ENCODE measurements around the gene PPIH. TPM values are rescaled to one million over a fixed set of nuclear protein-coding genes. Genes with fewer than 3 reads are reported as not detected.
A peak's percentile ranks its signal among the peaks of the same experiment; 100 is the strongest.
"Not testable (repeated sequence)": the region's sequence is repeated elsewhere in the genome, so short reads cannot be mapped to it uniquely, and the experiment has no call there.

PPIH gene
- total RNA-seq: 10 to 100 TPM; 26.7 to 87.0 (median 59.4) TPM

- peaks cover 12 to 19% of the 10 kb centered on the region in 2 donors for H3K4me1 ChIP-seq (replicated peaks in 1 of 2)
- ATAC-seq (replicated peaks in 6 of 8): peak; percentile 98 to 100 (median 99)
- peak within 1 kb of the TSS; percentile 63 to 86 (median 70) for H3K4me3 ChIP-seq
- peak within 1 kb of the TSS; percentile 91 to 96 for H3K27ac ChIP-seq
- WGBS, 10 experiments: 0 to 10% (median 2%) methylated on average over 1 to 30 of the region's 53 CpGs
- in situ Hi-C loops (cut with MboI; ENCODE audit: low pct_unique_long_range_greater_than_20kb in 2 of 9, low sequenced_read_pairs in 9 of 9, unreplicated experiment in 9 of 9): loop anchor here in 1 of 9 experiments (25.0 kb wide), 1 partner anchor 321 kb away; the partner anchor contains the start of gene FOXJ3
Measured at GRCh38 chr1:42657981-42658876, at the start of gene PPIH. PPIH (plus strand) TSS chr1:42658423; CDS start chr1:42658447, 24 bp downstream.

DNA sequence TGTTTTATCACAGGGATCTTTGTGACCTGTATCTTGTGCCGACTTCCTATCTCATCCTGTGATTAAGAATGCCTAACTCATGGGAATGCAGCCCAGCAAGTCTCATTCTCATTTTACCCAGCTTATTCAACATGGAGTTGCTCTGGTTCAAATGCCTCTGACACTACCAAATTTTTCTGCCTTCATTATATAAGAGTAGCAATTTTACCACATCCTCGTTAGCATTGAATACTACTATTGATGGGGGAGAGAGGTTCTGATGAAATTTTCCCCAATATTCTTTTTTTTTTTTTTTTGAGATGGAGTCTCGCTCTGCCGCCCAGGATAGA is 44.5 kb upstream of the PPIH start:
- no peak for ATAC-seq (replicated peaks in 6 of 8)
- no peak overlapping the region for H3K27ac ChIP-seq
- in situ Hi-C loops (cut with MboI; ENCODE audit: low pct_unique_long_range_greater_than_20kb in 2 of 9, low sequenced_read_pairs in 9 of 9, unreplicated experiment in 9 of 9): no loop called here

DNA sequence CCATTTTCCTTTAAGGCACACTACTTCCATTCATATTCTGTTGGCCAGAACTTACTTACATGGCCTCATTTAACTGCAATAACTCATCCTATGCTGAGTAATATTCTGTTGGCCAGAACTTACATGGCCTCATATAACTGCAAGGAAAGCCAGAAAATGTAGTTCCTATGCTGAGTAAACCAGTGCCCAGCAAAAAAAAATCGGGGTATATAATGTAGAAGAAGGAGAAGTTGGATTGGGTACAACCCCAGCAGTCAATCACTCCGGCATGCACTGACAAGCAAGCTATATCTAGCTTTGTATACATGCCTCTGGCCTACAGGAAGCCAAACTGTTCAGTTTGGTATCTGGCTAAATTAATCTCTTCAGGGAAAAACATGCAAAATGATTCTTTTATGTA is 39.4 kb upstream of the PPIH start:
- Histone ChIP-seq H3K4me1 (replicated peaks in 1 of 2) (no peaks in the 10 kb centered on the region), H3K27ac (no peak overlapping the region), H3K4me3 (no peak overlapping the region)
- 0 to 96% (median 72%) methylated on average over 1 to 2 of the region's 2 CpGs for WGBS, 10 experiments
- in situ Hi-C loops (cut with MboI; ENCODE audit: low pct_unique_long_range_greater_than_20kb in 2 of 9, low sequenced_read_pairs in 9 of 9, unreplicated experiment in 9 of 9): no loop called here
- no peak for ATAC-seq (replicated peaks in 6 of 8)

More for the DNA sequence above, 44.5 kb upstream of the PPIH start:
- 22 to 100% (median 100%) methylated on average over 1 to 4 of the region's 4 CpGs; no CpG with 5 or more reads in 2 of the 10 experiments for WGBS, 10 experiments
- Histone ChIP-seq H3K4me3 (no peak overlapping the region), H3K4me1 (replicated peaks in 1 of 2) (no peaks in the 10 kb centered on the region)

DNA sequence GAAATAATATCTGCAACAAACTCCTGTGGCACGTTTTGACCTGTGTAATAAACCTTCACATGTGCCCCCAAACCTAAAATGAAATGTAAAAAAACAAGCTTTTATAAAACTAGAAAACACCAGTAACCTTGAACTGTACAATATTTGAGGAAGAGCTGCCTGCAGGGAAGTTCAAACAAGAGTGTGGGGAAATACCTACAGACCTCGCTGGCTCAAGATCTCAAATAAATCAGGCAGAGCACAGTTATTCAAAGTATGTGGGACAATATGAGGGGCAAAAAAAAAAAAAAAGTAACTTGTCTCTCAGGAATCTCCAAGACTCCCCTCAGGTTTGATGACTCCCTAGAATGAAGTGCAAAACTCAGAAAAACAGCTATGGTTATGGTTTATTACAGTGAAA is 37.9 kb upstream of the PPIH start:
- Histone ChIP-seq H3K4me1 (replicated peaks in 1 of 2) (no peaks in the 10 kb centered on the region), H3K27ac (no peak overlapping the region), H3K4me3 (no peak overlapping the region)
- in situ Hi-C loops (cut with MboI; ENCODE audit: low pct_unique_long_range_greater_than_20kb in 2 of 9, low sequenced_read_pairs in 9 of 9, unreplicated experiment in 9 of 9): no loop called here
- 0 to 51% (median 27%) methylated on average over 2 of the region's 2 CpGs for WGBS, 10 experiments
- ATAC-seq (replicated peaks in 6 of 8): no peak

- H3K27ac ChIP-seq; in situ Hi-C loops (cut with MboI; ENCODE audit: low pct_unique_long_range_greater_than_20kb in 2 of 9, low sequenced_read_pairs in 9 of 9, unreplicated experiment in 9 of 9); H3K4me3 ChIP-seq; H3K4me1 ChIP-seq (replicated peaks in 1 of 2); ATAC-seq (replicated peaks in 6 of 8): not testable (repeated sequence)
- 33 to 96% (median 78%) methylated on average over 1 to 4 of the region's 4 CpGs for WGBS, 10 experiments
Measured at GRCh38 chr1:42621180-42621579, 37.0 kb upstream of the PPIH start.

- WGBS, 10 experiments: 0 to 84% (median 61%) methylated on average over 1 to 3 of the region's 3 CpGs; no CpG with 5 or more reads in 1 of the 10 experiments
- H3K4me3 ChIP-seq; ATAC-seq (replicated peaks in 6 of 8); in situ Hi-C loops (cut with MboI; ENCODE audit: low pct_unique_long_range_greater_than_20kb in 2 of 9, low sequenced_read_pairs in 9 of 9, unreplicated experiment in 9 of 9); H3K4me1 ChIP-seq (replicated peaks in 1 of 2); H3K27ac ChIP-seq: not testable (repeated sequence)
Measured at GRCh38 chr1:42627205-42627604, 31.0 kb upstream of the PPIH start.

DNA sequence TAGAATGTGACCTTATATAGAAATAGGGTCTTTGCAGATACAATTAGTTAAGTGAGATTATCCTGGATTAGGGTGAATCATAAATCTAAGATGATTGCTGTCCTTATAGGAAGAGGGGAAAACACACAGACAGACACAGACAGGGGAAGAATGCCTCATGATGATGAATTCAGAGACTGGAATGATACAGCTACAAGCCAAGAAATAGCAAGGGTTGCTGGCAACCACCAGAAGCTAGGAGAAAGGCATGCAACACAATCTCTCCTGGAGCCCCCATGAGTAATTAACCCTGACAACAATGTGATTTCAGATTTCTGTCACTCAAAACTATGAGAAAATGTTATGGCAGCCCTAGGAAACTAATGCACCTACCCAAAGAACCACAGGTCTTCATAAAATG is 19.1 kb upstream of the PPIH start:
- in situ Hi-C loops (cut with MboI; ENCODE audit: low pct_unique_long_range_greater_than_20kb in 2 of 9, low sequenced_read_pairs in 9 of 9, unreplicated experiment in 9 of 9): no loop called here
- H3K4me1 ChIP-seq (replicated peaks in 1 of 2): no peaks in the 10 kb centered on the region
- ATAC-seq (replicated peaks in 6 of 8): no peak

GRCh38 chr1:42646056-42646455 is 12.2 kb upstream of the PPIH start:
- in situ Hi-C loops (cut with MboI; ENCODE audit: low pct_unique_long_range_greater_than_20kb in 2 of 9, low sequenced_read_pairs in 9 of 9, unreplicated experiment in 9 of 9): no loop called here
- Histone ChIP-seq H3K4me1 (replicated peaks in 1 of 2) (no peaks in the 10 kb centered on the region), H3K27ac (no peak overlapping the region), H3K4me3 (no peak overlapping the region)
- 40 to 90% (median 72%) methylated on average over 1 to 2 of the region's 2 CpGs; no CpG with 5 or more reads in 2 of the 10 experiments for WGBS, 10 experiments
- ATAC-seq (replicated peaks in 6 of 8): no peak

More for the DNA sequence above, 19.1 kb upstream of the PPIH start:
- Histone ChIP-seq H3K4me3 (no peak overlapping the region), H3K27ac (no peak overlapping the region)

DNA sequence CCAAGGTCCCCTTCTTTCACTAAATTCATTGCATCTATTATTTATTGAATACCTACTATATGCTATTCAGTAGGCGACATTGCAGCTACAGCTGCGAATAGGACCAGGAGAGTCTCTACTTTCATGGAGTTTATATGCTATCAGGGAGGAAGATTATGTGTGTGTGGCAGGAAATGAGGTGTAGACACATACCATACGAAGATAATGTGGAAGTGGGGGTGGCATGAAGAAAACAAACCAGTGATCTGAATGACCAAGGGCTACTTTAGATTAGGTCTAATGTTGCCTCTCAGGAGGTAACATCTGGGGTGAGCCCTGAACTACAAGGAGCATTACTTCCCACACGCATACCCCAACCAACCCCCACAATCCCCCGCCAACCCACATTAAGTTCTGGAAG is 1.0 kb upstream of the PPIH start:
- H3K27ac ChIP-seq: peak overlapping the region; percentile 91 to 96

GRCh38 chr1:42658877-42659337 is 684 bp downstream of the PPIH start:
- in situ Hi-C loops (cut with MboI; ENCODE audit: low pct_unique_long_range_greater_than_20kb in 2 of 9, low sequenced_read_pairs in 9 of 9, unreplicated experiment in 9 of 9): loop anchor here in 1 of 9 experiments (25.0 kb wide), 1 partner anchor 322 kb away; the partner anchor contains the start of gene FOXJ3
- peak in 4 of 8 experiments; percentile 0 to 11 (median 6) for ATAC-seq (replicated peaks in 6 of 8)
- Histone ChIP-seq H3K4me3 (peak overlapping the region; percentile 63 to 86 (median 70)), H3K4me1 (replicated peaks in 1 of 2) (peaks cover 12 to 19% of the 10 kb centered on the region in 2 donors), H3K27ac (peak overlapping the region; percentile 50 to 96)
- 0 to 16% (median 1%) methylated on average over 1 to 15 of the region's 20 CpGs for WGBS, 10 experiments

More for the DNA sequence above, 1.0 kb upstream of the PPIH start:
- WGBS, 10 experiments: 72 to 100% (median 93%) methylated on average over 1 to 5 of the region's 5 CpGs; no CpG with 5 or more reads in 2 of the 10 experiments
- ATAC-seq (replicated peaks in 6 of 8): no peak
- H3K4me3 ChIP-seq: peak overlapping the region in 1 of 5 donors; percentile 84
- in situ Hi-C loops (cut with MboI; ENCODE audit: low pct_unique_long_range_greater_than_20kb in 2 of 9, low sequenced_read_pairs in 9 of 9, unreplicated experiment in 9 of 9): loop anchor here in 1 of 9 experiments (25.0 kb wide), 1 partner anchor 320 kb away; the partner anchor contains the start of gene FOXJ3
- H3K4me1 ChIP-seq (replicated peaks in 1 of 2): peaks cover 12 to 19% of the 10 kb centered on the region in 2 donors

DNA sequence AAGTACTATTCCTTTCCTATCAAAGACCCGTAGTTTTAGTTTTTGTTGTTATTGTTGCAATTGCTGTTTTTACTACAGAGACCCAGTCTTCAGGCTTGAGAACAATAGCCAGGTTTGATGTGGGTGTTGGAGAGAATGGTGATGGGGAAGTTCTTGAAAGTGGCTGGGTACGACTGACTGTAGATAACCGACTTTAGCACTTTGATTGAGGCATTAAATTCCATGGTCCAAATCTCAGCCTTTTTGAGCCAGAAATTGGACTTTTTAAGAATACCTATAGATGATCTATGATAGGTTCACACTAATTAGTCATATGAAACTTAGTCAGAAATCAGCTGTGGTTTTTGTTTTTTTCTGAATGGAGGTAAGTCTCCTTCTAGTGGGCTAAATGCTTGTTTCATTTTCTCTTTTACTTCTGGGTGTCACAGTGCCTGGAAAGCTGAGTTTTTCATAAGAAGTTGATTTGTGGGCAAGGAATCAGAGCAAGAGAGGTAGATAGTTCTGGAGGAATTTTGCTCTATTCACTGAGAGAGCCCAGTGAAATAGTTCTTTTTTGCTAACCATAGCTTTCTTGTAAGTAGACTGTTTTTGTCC is 2.8 kb downstream of the PPIH start:
- no peak overlapping the region for H3K27ac ChIP-seq
- in situ Hi-C loops (cut with MboI; ENCODE audit: low pct_unique_long_range_greater_than_20kb in 2 of 9, low sequenced_read_pairs in 9 of 9, unreplicated experiment in 9 of 9): loop anchor here in 1 of 9 experiments (25.0 kb wide), 1 partner anchor 324 kb away; the partner anchor contains the start of gene FOXJ3
- peaks cover 12 to 19% of the 10 kb centered on the region in 2 donors for H3K4me1 ChIP-seq (replicated peaks in 1 of 2)
- no peak overlapping the region for H3K4me3 ChIP-seq
- no peak for ATAC-seq (replicated peaks in 6 of 8)
- 73 to 100% (median 92%) methylated on average over 1 to 3 of the region's 3 CpGs; no CpG with 5 or more reads in 1 of the 10 experiments for WGBS, 10 experiments

DNA sequence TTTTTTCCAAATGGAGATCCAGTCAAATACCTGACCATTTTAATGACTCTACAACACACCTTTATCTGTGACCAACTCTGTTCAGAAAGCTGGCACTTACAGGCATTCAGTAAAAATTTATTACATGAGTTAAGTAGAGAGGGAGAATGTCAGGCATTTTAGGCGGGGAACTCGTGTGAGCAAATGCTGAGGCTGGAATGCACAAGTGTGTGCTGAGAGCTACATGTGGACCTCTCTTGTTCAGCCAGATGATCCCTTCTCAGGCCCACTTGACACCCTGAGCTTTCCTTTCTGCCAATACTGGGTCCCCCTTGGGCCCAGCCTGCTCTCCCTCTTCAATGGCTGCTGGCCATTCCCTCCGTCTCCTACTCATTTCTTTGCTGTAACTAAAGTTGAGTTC is 11.7 kb downstream of the PPIH start:
- in situ Hi-C loops (cut with MboI; ENCODE audit: low pct_unique_long_range_greater_than_20kb in 2 of 9, low sequenced_read_pairs in 9 of 9, unreplicated experiment in 9 of 9): loop anchor here in 1 of 9 experiments (25.0 kb wide), 1 partner anchor 333 kb away; the partner anchor contains the start of gene FOXJ3
- no peak for ATAC-seq (replicated peaks in 6 of 8)

GRCh38 chr1:42670425-42670824 is 12.2 kb downstream of the PPIH start:
- ATAC-seq (replicated peaks in 6 of 8): no peak
- 94 to 100% (median 100%) methylated on average over 2 to 4 of the region's 4 CpGs; no CpG with 5 or more reads in 1 of the 10 experiments for WGBS, 10 experiments
- in situ Hi-C loops (cut with MboI; ENCODE audit: low pct_unique_long_range_greater_than_20kb in 2 of 9, low sequenced_read_pairs in 9 of 9, unreplicated experiment in 9 of 9): loop anchor here in 1 of 9 experiments (25.0 kb wide), 1 partner anchor 333 kb away; the partner anchor contains the start of gene FOXJ3
- Histone ChIP-seq H3K4me1 (replicated peaks in 1 of 2) (no peaks in the 10 kb centered on the region), H3K4me3 (no peak overlapping the region), H3K27ac (no peak overlapping the region)

More for the DNA sequence above, 11.7 kb downstream of the PPIH start:
- no peak overlapping the region for H3K27ac ChIP-seq
- 90 to 100% (median 100%) methylated on average over 1 to 3 of the region's 3 CpGs; no CpG with 5 or more reads in 2 of the 10 experiments for WGBS, 10 experiments
- H3K4me1 ChIP-seq (replicated peaks in 1 of 2): no peaks in the 10 kb centered on the region
- H3K4me3 ChIP-seq: no peak overlapping the region
